HCT116 (cell line): ENCODE results near the gene TACC2. TPM values are rescaled to one million over a fixed set of nuclear protein-coding genes. Genes with fewer than 3 reads are reported as not detected.

ENCODE experiments used
- ATAC-seq: fragments of 200-7000 bp; cut with Tn5 transposase; 2 replicates; pipeline ENCODE4 v1.9.1; 2020; ENCODE audit warnings: mild to moderate bottlenecking, moderate library complexity
- BruUV-seq: library from RNA; stranded (reverse); fragments of 400-500 nt; replicated peaks from 2 replicates; lab custom pipeline; 2021; lab: Mats Ljungman, UMichigan
- CTCF ChIA-PET: fragments of 300-600 bp; sonication (Branson Sonifier 250); formaldehyde crosslinking; loops from one replicate; lab custom pipeline; 2021; ENCODE audit warnings: antibody characterized with exemption; lab: Charles Lee
- POLR2A ChIA-PET: fragments of 300-600, 350-600 bp; sonication (Branson Sonifier 250); formaldehyde crosslinking; loops from one replicate; lab custom pipeline; 2021; ENCODE audit warnings: antibody characterized with exemption; lab: Charles Lee
- RAD21 ChIA-PET, 2 experiments: fragments of 300-600 bp; sonication (Branson Sonifier 250); formaldehyde crosslinking; loops; one replicate each; lab custom pipeline; 2023; ENCODE audit warnings: low total read pairs in 2 of 2; ENCODE audit not compliant: uncharacterized antibody in 2 of 2, unreplicated experiment in 2 of 2, low non-redundant PET in 1 of 2; lab: Charles Lee
- DNase-seq: peaks from one replicate; pipeline ENCODE4 v3.0.0-alpha.2; 2010; ENCODE audit warnings: low read depth, low spot score
- H2AFZ ChIP-seq: fragments of 200-600 bp; shearing (Covaris generic), sonication (generic); 2 replicates; pipeline ENCODE4 v1.6.1; 2017; ENCODE audit warnings: low read depth, mixed run types, mixed read lengths, antibody characterized with exemption, low read length; ENCODE audit not compliant: poor library complexity, severe bottlenecking
- H3K27ac ChIP-seq: 2 replicates; pipeline ENCODE4 v1.5.1; 2012; ENCODE audit warnings: low read depth, low read length
- H3K27me3 ChIP-seq: fragments of 200-600 bp; sonication (generic); 2 replicates; pipeline ENCODE4 v1.6.1; 2016; ENCODE audit warnings: mixed run types, low read length, mixed read lengths; ENCODE audit not compliant: insufficient read depth
- H3K36me3 ChIP-seq, 2 experiments: fragments of 200-500 bp in 1 of 2; fragments of 200-600 bp in 1 of 2; sonication (Bioruptor generic) in 1 of 2; sonication (generic) in 1 of 2; 2 replicates each; pipeline versions ENCODE4 v1.5.1 to v1.6.1; 2014 to 2016; ENCODE audit warnings: low read length in 2 of 2, inconsistent platforms in 1 of 2, mixed read lengths in 1 of 2, mixed run types in 1 of 2; ENCODE audit not compliant: insufficient read depth in 2 of 2, control insufficient read depth in 1 of 2
- H3K4me1 ChIP-seq, 2 experiments: fragments of 200-600 bp in 1 of 2; sonication (generic) in 1 of 2; 2 replicates each; pipeline versions ENCODE4 v1.5.1 to v1.6.1; 2012 to 2017; ENCODE audit warnings: low read length in 2 of 2, inconsistent platforms in 1 of 2, mild to moderate bottlenecking in 1 of 2, mixed read lengths in 1 of 2, mixed run types in 1 of 2, moderate library complexity in 1 of 2; ENCODE audit not compliant: insufficient read depth in 2 of 2, control insufficient read depth in 1 of 2
- H3K4me2 ChIP-seq: fragments of 200-600 bp; sonication (generic); 2 replicates; pipeline ENCODE4 v1.6.1; 2017; ENCODE audit warnings: mixed run types, low read length, mixed read lengths
- H3K4me3 ChIP-seq, 2 experiments: fragments of 200-600 bp in 1 of 2; sonication (generic) in 1 of 2; replicated peaks in 1 of 2; 2 replicates each; pipeline ENCODE4 v1.5.1; 2011 to 2016; ENCODE audit warnings: low read length in 2 of 2, control low read depth in 1 of 2, low read depth in 1 of 2, mild to moderate bottlenecking in 1 of 2, mixed read lengths in 1 of 2, mixed run types in 1 of 2
- H3K79me2 ChIP-seq: fragments of 200-600 bp; sonication (generic); 2 replicates; pipeline ENCODE4 v1.6.1; 2017; ENCODE audit warnings: mild to moderate bottlenecking, mixed run types, low read length, moderate library complexity, mixed read lengths; ENCODE audit not compliant: insufficient read depth
- H3K9ac ChIP-seq: fragments of 200-600 bp; sonication (generic); 2 replicates; pipeline ENCODE4 v1.6.1; 2016; ENCODE audit warnings: low read length, mixed read lengths
- H3K9me2 ChIP-seq: fragments of 200-600 bp; sonication (generic), shearing (Covaris generic); 2 replicates; pipeline ENCODE4 v1.6.1; 2017; ENCODE audit warnings: mixed run types, mild to moderate bottlenecking, moderate library complexity; ENCODE audit not compliant: insufficient read depth
- H3K9me3 ChIP-seq, 2 experiments: fragments of 200-500 bp in 1 of 2; fragments of 200-600 bp in 1 of 2; sonication (Bioruptor generic) in 1 of 2; sonication (generic) in 1 of 2; 2 replicates each; pipeline ENCODE4 v1.6.1; 2014 to 2017; ENCODE audit warnings: low read length in 2 of 2, mixed read lengths in 2 of 2, inconsistent platforms in 1 of 2, low read depth in 1 of 2, mild to moderate bottlenecking in 1 of 2, mixed run types in 1 of 2, moderate library complexity in 1 of 2; ENCODE audit not compliant: control insufficient read depth in 1 of 2, insufficient read depth in 1 of 2
- H4K20me1 ChIP-seq: fragments of 200-600 bp; sonication (generic), shearing (Covaris generic); 2 replicates; pipeline ENCODE4 v1.6.1; 2017; ENCODE audit warnings: mixed run types, mild to moderate bottlenecking, moderate library complexity; ENCODE audit not compliant: insufficient read depth
- CBX3 ChIP-seq: IDR thresholded peaks from 2 replicates; pipeline ENCODE4 v1.6.1; 2012; ENCODE audit warnings: low read depth
- CEBPB ChIP-seq: IDR thresholded peaks from 2 replicates; pipeline ENCODE4 v1.6.1; 2012; ENCODE audit warnings: low read depth
- CTCF ChIP-seq, 3 experiments: fragments of 200-600 bp in 1 of 3; sonication (generic) in 1 of 3; IDR thresholded peaks in 2 of 3; conservative IDR thresholded peaks in 1 of 3; 2 replicates each; pipeline ENCODE4 v1.5.1; 2012 to 2017; ENCODE audit warnings: low read depth in 2 of 3, low read length in 2 of 3, antibody characterized with exemption in 1 of 3, borderline replicate concordance in 1 of 3, control low read depth in 1 of 3, mild to moderate bottlenecking in 1 of 3, mixed read lengths in 1 of 3, mixed run types in 1 of 3, moderate library complexity in 1 of 3; ENCODE audit not compliant: insufficient read depth in 1 of 3
- EGR1 ChIP-seq: IDR thresholded peaks from 2 replicates; pipeline ENCODE4 v1.6.1; 2012; ENCODE audit warnings: low read depth
- ELF1 ChIP-seq: IDR thresholded peaks from 2 replicates; pipeline ENCODE4 v1.6.1; 2012; ENCODE audit warnings: low read depth, borderline replicate concordance
- EZH2 ChIP-seq: fragments of 200-600 bp; sonication (generic); IDR thresholded peaks from 2 replicates; pipeline ENCODE4 v1.6.1; 2017; ENCODE audit warnings: antibody characterized with exemption, mixed run types
- EZH2phosphoT487 ChIP-seq: fragments of 200-600 bp; IDR thresholded peaks from 2 replicates; pipeline ENCODE4 v1.6.1; 2018; ENCODE audit warnings: antibody characterized with exemption, borderline replicate concordance
- JUND ChIP-seq: IDR thresholded peaks from 2 replicates; pipeline ENCODE4 v1.6.1; 2012
- MAX ChIP-seq: IDR thresholded peaks from 2 replicates; pipeline ENCODE4 v1.6.1; 2012
- POLR2AphosphoS5 ChIP-seq: IDR thresholded peaks from 2 replicates; pipeline ENCODE4 v1.6.1; 2011; ENCODE audit warnings: mild to moderate bottlenecking, low read depth, low read length, moderate library complexity
- SIN3A ChIP-seq: IDR thresholded peaks from 2 replicates; pipeline ENCODE4 v1.6.1; 2012; ENCODE audit warnings: low read depth
- TCF7L2 ChIP-seq: IDR thresholded peaks from 2 replicates; pipeline ENCODE4 v1.7.0; 2011; ENCODE audit warnings: borderline replicate concordance, inconsistent platforms; ENCODE audit not compliant: insufficient read depth, insufficient read length; ENCODE audit errors: extremely low read depth
- ZFX ChIP-seq: fragments of 450-650 bp; IDR thresholded peaks from 2 replicates; pipeline ENCODE4 v1.6.1; 2017
- ZNF274 ChIP-seq: fragments of 200-500 bp; sonication (Bioruptor generic); IDR thresholded peaks from 2 replicates; pipeline ENCODE4 v1.6.1; 2014; ENCODE audit warnings: mild to moderate bottlenecking, low read depth, low read length, inconsistent platforms
- intact Hi-C: fragments of 100-400 bp; cut with micrococcal nuclease; formaldehyde crosslinking; loops from 2 replicates; pipeline ENCODE4 v1.10.0; 2022
- total RNA-seq: library from RNA; stranded (reverse); gene quantifications from one replicate; pipeline ENCODE4 v1.2.1, GENCODE V29; 2021; ENCODE audit not compliant: unreplicated experiment

The TACC2 gene
- total RNA-seq, 1 experiment from 2014 or later: 38.6 TPM

- Histone ChIP-seq H3K36me3 (peaks cover 0 to 5% of the 10 kb centered on the region in 2 experiments; a peak in 2 of 4 replicates), H3K9me2 (no peaks in the 10 kb centered on the region), H3K79me2 (no peaks in the 10 kb centered on the region), H3K9ac (no peak overlapping the region), H3K9me3 (no peaks in the 10 kb centered on the region), H3K4me3 (no peak overlapping the region), H2AFZ (no peak overlapping the region), H3K4me2 (no peak overlapping the region), H3K4me1 (no peaks in the 10 kb centered on the region), H4K20me1 (no peaks in the 10 kb centered on the region), H3K27me3 (no peaks in the 10 kb centered on the region), H3K27ac (no peak overlapping the region)
- BruUV-seq: no TSS peak
- RAD21 ChIA-PET: no interaction called here
- no peak for ATAC-seq
- CTCF ChIA-PET: no interaction called here
- no peak for DNase-seq
- TF ChIP-seq CEBPB: no peak
- TF ChIP-seq EZH2phosphoT487: no peak
- TF ChIP-seq ZNF274: no peak
- no peak for TF ChIP-seq SIN3A
- no peak for TF ChIP-seq TCF7L2
- no peak for TF ChIP-seq JUND
- TF ChIP-seq MAX: no peak
- TF ChIP-seq CTCF (IDR thresholded peaks at IDR 0.05 in 2 of 3, conservative IDR thresholded peaks at IDR 0.05 in 1 of 3; ENCODE audit: borderline replicate concordance in 1 of 3, insufficient read depth in 1 of 3, low read depth in 2 of 3, low read length in 2 of 3): no peak
- TF ChIP-seq POLR2AphosphoS5: no peak
- no peak for TF ChIP-seq EZH2
- no peak for TF ChIP-seq EGR1
- no peak for TF ChIP-seq ELF1
- TF ChIP-seq CBX3: no peak
- TF ChIP-seq ZFX: no peak
- intact Hi-C loops: no loop called here
- POLR2A ChIA-PET: no interaction called here
These were observed 240.7 kb downstream of the TACC2 start for GRCh38 chr10:122229666-122230065.
